Gastroesophageal sphincter (tissue), 4 donors: ENCODE results near the gene LRP1B. TPM values are rescaled to one million over a fixed set of nuclear protein-coding genes. Genes with fewer than 3 reads are reported as not detected.

ENCODE experiments used
- ATAC-seq: fragments of 150-250 bp; one replicate; pipeline ENCODE4 v1.9.1; 2016; ENCODE audit warnings: mild to moderate bottlenecking, moderate library complexity
- H3K27ac ChIP-seq, 4 donors: fragments of 200-600 bp; sonication (generic) in 3 of 4; 1 replicate in 3 of 4; 2 replicates in 1 of 4; pipeline ENCODE4 v1.5.1; 2016 to 2019
- H3K27me3 ChIP-seq: fragments of 200-600 bp; sonication (generic); one replicate; pipeline ENCODE4 v1.5.1; 2019
- H3K36me3 ChIP-seq, 2 donors: fragments of 200-600 bp; sonication (generic); one replicate each; pipeline ENCODE4 v1.5.1; 2019; ENCODE audit warnings: control low read depth in 1 of 2
- H3K4me1 ChIP-seq, 3 donors: fragments of 200-600 bp; sonication (generic); 1 replicate in 2 of 3; 2 replicates in 1 of 3; pipeline ENCODE4 v1.5.1; 2016 to 2019; ENCODE audit warnings: control low read depth in 2 of 3
- H3K4me3 ChIP-seq, 2 donors: fragments of 200-600 bp; sonication (generic); one replicate each; pipeline ENCODE4 v1.5.1; 2019; ENCODE audit warnings: mild to moderate bottlenecking in 1 of 2, moderate library complexity in 1 of 2
- H3K9me3 ChIP-seq, 3 donors: fragments of 200-600 bp; sonication (generic); one replicate each; pipeline ENCODE4 v1.5.1; 2017 to 2019; ENCODE audit warnings: control low read depth in 2 of 3
- EP300 ChIP-seq: sonication (generic); formaldehyde crosslinking; IDR thresholded peaks from one replicate; pipeline ENCODE4 v1.6.1; 2017; ENCODE audit warnings: antibody characterized with exemption, mild to moderate bottlenecking
- POLR2A ChIP-seq, 2 donors: fragments of 450-650 bp; IDR thresholded peaks; one replicate each; pipeline ENCODE4 v1.6.1; 2017; ENCODE audit warnings: antibody characterized with exemption in 2 of 2, mild to moderate bottlenecking in 2 of 2, moderate library complexity in 1 of 2
- POLR2AphosphoS5 ChIP-seq: sonication (generic); formaldehyde crosslinking; IDR thresholded peaks from one replicate; pipeline ENCODE4 v1.6.1; 2017; ENCODE audit warnings: antibody characterized with exemption
- WGBS, 2 donors: methylation state at CpG; one replicate each; pipeline ENCODE4 v1.1.5; 2018; ENCODE audit warnings: low coverage in 1 of 2; 5-methylcytosine and 5-hydroxymethylcytosine counted together
- total RNA-seq, 4 donors: library from RNA; depleted of rRNA; stranded (reverse); fragments of >200 nt; gene quantifications; one replicate each; pipeline ENCODE4 v1.1.0, GENCODE V29; 2016
- TF ChIP-seq, protein P1 (sequence below), 4 experiments: fragments of 200-600 bp in 2 of 4; fragments of 450-650 bp in 2 of 4; sonication (generic) in 1 of 4; IDR thresholded peaks; one replicate each; pipeline ENCODE4 v1.5.1; 2017 to 2019; ENCODE audit warnings: antibody characterized with exemption in 4 of 4, mild to moderate bottlenecking in 2 of 4, moderate library complexity in 2 of 4

The LRP1B gene
- total RNA-seq, 4 donors from 2014 or later = 0.27 to 20.7 (median 3.2) TPM

- no peaks in the 10 kb centered on the region for H3K27me3 ChIP-seq
- no peaks in the 10 kb centered on the region for H3K4me1 ChIP-seq
- ATAC-seq = no peak
- 50% methylated on average over 2 of the region's 10 CpGs; no CpG with 5 or more reads in 1 of the 2 donors for WGBS, 2 donors
- H3K27ac ChIP-seq = no peak overlapping the region
- peaks cover 0 to 10% (median 0%) of the 10 kb centered on the region in 3 donors for H3K9me3 ChIP-seq
- no peaks in the 10 kb centered on the region for H3K36me3 ChIP-seq
- TF ChIP-seq POLR2AphosphoS5 = no peak
- TF ChIP-seq, protein P1, sequence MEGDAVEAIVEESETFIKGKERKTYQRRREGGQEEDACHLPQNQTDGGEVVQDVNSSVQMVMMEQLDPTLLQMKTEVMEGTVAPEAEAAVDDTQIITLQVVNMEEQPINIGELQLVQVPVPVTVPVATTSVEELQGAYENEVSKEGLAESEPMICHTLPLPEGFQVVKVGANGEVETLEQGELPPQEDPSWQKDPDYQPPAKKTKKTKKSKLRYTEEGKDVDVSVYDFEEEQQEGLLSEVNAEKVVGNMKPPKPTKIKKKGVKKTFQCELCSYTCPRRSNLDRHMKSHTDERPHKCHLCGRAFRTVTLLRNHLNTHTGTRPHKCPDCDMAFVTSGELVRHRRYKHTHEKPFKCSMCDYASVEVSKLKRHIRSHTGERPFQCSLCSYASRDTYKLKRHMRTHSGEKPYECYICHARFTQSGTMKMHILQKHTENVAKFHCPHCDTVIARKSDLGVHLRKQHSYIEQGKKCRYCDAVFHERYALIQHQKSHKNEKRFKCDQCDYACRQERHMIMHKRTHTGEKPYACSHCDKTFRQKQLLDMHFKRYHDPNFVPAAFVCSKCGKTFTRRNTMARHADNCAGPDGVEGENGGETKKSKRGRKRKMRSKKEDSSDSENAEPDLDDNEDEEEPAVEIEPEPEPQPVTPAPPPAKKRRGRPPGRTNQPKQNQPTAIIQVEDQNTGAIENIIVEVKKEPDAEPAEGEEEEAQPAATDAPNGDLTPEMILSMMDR (IDR thresholded peaks at IDR 0.05) = no peak
- no peak for TF ChIP-seq EP300
- no peak for TF ChIP-seq POLR2A (IDR thresholded peaks at IDR 0.05)
- no peak overlapping the region for H3K4me3 ChIP-seq
Measured at GRCh38 chr2:141570474-141571131, 560.2 kb downstream of the LRP1B start.

- Histone ChIP-seq H3K4me3 (no peak overlapping the region), H3K9me3 (peaks cover 0 to 7% (median 0%) of the 10 kb centered on the region in 3 donors), H3K27ac (no peak overlapping the region), H3K4me1 (no peaks in the 10 kb centered on the region), H3K36me3 (no peaks in the 10 kb centered on the region), H3K27me3 (no peaks in the 10 kb centered on the region)
- TF ChIP-seq, protein P1 (IDR thresholded peaks at IDR 0.05) = no peak
- TF ChIP-seq POLR2AphosphoS5 (no peak), POLR2A (IDR thresholded peaks at IDR 0.05) (no peak), EP300 (no peak)
- WGBS, 2 donors = 17 to 77% methylated on average over 1 to 3 of the region's 4 CpGs
- ATAC-seq = no peak
Measured at GRCh38 chr2:141569941-141570340, 560.9 kb downstream of the LRP1B start.

GRCh38 chr2:141565597-141565996 is 565.2 kb downstream of the LRP1B start:
- WGBS, 2 donors = 97 to 98% methylated on average over 3 of the region's 3 CpGs
- no peaks in the 10 kb centered on the region for H3K27me3 ChIP-seq
- no peak overlapping the region for H3K4me3 ChIP-seq
- no peak overlapping the region for H3K27ac ChIP-seq
- no peak for ATAC-seq
- no peak for TF ChIP-seq POLR2A (IDR thresholded peaks at IDR 0.05)
- TF ChIP-seq EP300 = no peak
- no peak for TF ChIP-seq POLR2AphosphoS5
- TF ChIP-seq, protein P1 (IDR thresholded peaks at IDR 0.05) = no peak
- H3K36me3 ChIP-seq = no peaks in the 10 kb centered on the region
- no peaks in the 10 kb centered on the region for H3K9me3 ChIP-seq
- H3K4me1 ChIP-seq = no peaks in the 10 kb centered on the region

- H3K27me3 ChIP-seq = no peaks in the 10 kb centered on the region
- no peaks in the 10 kb centered on the region for H3K9me3 ChIP-seq
- TF ChIP-seq POLR2AphosphoS5 (no peak), EP300 (no peak), POLR2A (IDR thresholded peaks at IDR 0.05) (no peak)
- TF ChIP-seq, protein P1 (IDR thresholded peaks at IDR 0.05) = no peak
- 67 to 69% methylated on average over 1 of the region's 1 CpG for WGBS, 2 donors
- H3K36me3 ChIP-seq = no peaks in the 10 kb centered on the region
- no peak for ATAC-seq
- no peaks in the 10 kb centered on the region for H3K4me1 ChIP-seq
- H3K27ac ChIP-seq = no peak overlapping the region
- no peak overlapping the region for H3K4me3 ChIP-seq
Measured at GRCh38 chr2:141560723-141561122, 570.1 kb downstream of the LRP1B start.

GRCh38 chr2:141557329-141558095 is 573.3 kb downstream of the LRP1B start:
- Histone ChIP-seq H3K27me3 (no peaks in the 10 kb centered on the region), H3K4me3 (no peak overlapping the region), H3K4me1 (no peaks in the 10 kb centered on the region), H3K9me3 (no peaks in the 10 kb centered on the region), H3K27ac (no peak overlapping the region), H3K36me3 (no peaks in the 10 kb centered on the region)
- TF ChIP-seq POLR2AphosphoS5 = no peak
- TF ChIP-seq, protein P1 (IDR thresholded peaks at IDR 0.05) = no peak
- no peak for TF ChIP-seq EP300
- no peak for TF ChIP-seq POLR2A (IDR thresholded peaks at IDR 0.05)
- WGBS, 2 donors = 85 to 90% methylated on average over 4 of the region's 4 CpGs
- no peak for ATAC-seq
